ENCODE measurements around the gene SUSD3. TPM values are rescaled to one million over a fixed set of nuclear protein-coding genes. Genes with fewer than 3 reads are reported as not detected.

SUSD3 gene
- total and polyA plus RNA-seq, 10 of the 15 experiments (the other 5 are each of a cell fraction or from before 2014, with no cell fraction given), result 2.5 to 92.0 (median 31.1) TPM

GRCh38 chr9:93011114-93011513 is 47.4 kb upstream of the SUSD3 start (continued):
- TF ChIP-seq CTCF (IDR thresholded peaks at IDR 0.05 in 2 of 3, conservative IDR thresholded peaks at IDR 0.05 in 1 of 3; ENCODE audit: control insufficient read depth in 2 of 3, extremely low read depth in 1 of 3, insufficient read depth in 1 of 3, low read depth in 3 of 3, low read length in 3 of 3), result no peak

GRCh38 chr9:93012963-93013855 is 45.3 kb upstream of the SUSD3 start:
- H3K36me3 ChIP-seq (ENCODE audit: control insufficient read depth in 2 of 2, insufficient read depth in 2 of 2, low read length in 1 of 2), result peaks cover 3 to 26% of the 10 kb centered on the region in 2 experiments; a peak in 3 of 4 replicates
- no peaks in the 10 kb centered on the region for H3K9me3 ChIP-seq (replicated peaks; ENCODE audit: control insufficient read depth, insufficient read depth, low read length)
- no peak for FAIRE-seq
- SMC1A ChIA-PET (ENCODE audit: uncharacterized antibody, unreplicated experiment), result interaction anchor here (1.5 kb wide), 1 partner anchor 11 kb away, joined by 8 read pairs; no protein-coding TSS in a partner anchor
- no peak for ATAC-seq
- no peaks in the 10 kb centered on the region for H4K20me1 ChIP-seq (ENCODE audit: control insufficient read depth, insufficient read depth)
- DNase-seq (ENCODE audit: low read depth, low spot score), result no peak
- CTCF ChIA-PET, result interaction anchor here (0.7 to 1.9 kb wide), 2 partner anchors 10 to 56 kb away, joined by 3 to 5 read pairs; no protein-coding TSS in a partner anchor
- no peaks in the 10 kb centered on the region for H3K27me3 ChIP-seq (replicated peaks in 1 of 2; ENCODE audit: control insufficient read depth in 2 of 2, insufficient read depth in 2 of 2, low read length in 1 of 2)
- no peak overlapping the region for H3K4me3 ChIP-seq
- no peaks in the 10 kb centered on the region for H3K4me1 ChIP-seq (ENCODE audit: control insufficient read depth, insufficient read depth, low read length)
- no peak overlapping the region for H2AFZ ChIP-seq (ENCODE audit: control insufficient read depth, low read depth, low read length)
- no peak overlapping the region for H3K27ac ChIP-seq (ENCODE audit: control insufficient read depth, insufficient read depth)
- intact Hi-C loops (cut with micrococcal nuclease; ENCODE audit: unreplicated experiment), result no loop called here
- 90% methylated on average over 14 of the region's 14 CpGs for WGBS (ENCODE audit: insufficient coverage, insufficient replicate concordance, low lambda C conversion rate, missing lambda C conversion rate)
- TF ChIP-seq SMC3 (IDR thresholded peaks at IDR 0.05; ENCODE audit: borderline replicate concordance, low read length), result no peak
- no peak for TF ChIP-seq NBN (IDR thresholded peaks at IDR 0.05)
- TF ChIP-seq ETV6 (conservative IDR thresholded peaks at IDR 0.05 in 1 of 2, IDR thresholded peaks at IDR 0.05 in 1 of 2; ENCODE audit: borderline replicate concordance in 1 of 2, low read depth in 1 of 2), result no peak
- TF ChIP-seq PAX8 (IDR thresholded peaks at IDR 0.05), result no peak
- no peak for TF ChIP-seq MEF2B (IDR thresholded peaks at IDR 0.05; ENCODE audit: partially characterized antibody, poor library complexity, severe bottlenecking)
- no peak overlapping the region for H3K4me2 ChIP-seq (ENCODE audit: control insufficient read depth, insufficient read depth)
- H3K9ac ChIP-seq (ENCODE audit: control insufficient read depth, insufficient read depth, low read length), result no peak overlapping the region
- in situ Hi-C loops (cut with MboI), result no loop called here
- BruUV-seq (replicated peaks), result no TSS peak
- RAD21 ChIA-PET (ENCODE audit: unreplicated experiment), result interaction anchor here (1.0 kb wide), 1 partner anchor 10 kb away, joined by 3 read pairs; no protein-coding TSS in a partner anchor
- POLR2A ChIA-PET, result no interaction called here
- no peaks in the 10 kb centered on the region for H3K79me2 ChIP-seq (ENCODE audit: control insufficient read depth, insufficient read depth, low read length)
